Activated CD4-positive, alpha-beta T cell treated with anti-CD3 and anti-CD28 coated beads, Interleukin-2, amount 50 U/mL, for 48 hours (primary cell): Measurements from ENCODE around the gene B3GLCT.
"Not testable (repeated sequence)": the region's sequence is repeated elsewhere in the genome, so short reads cannot be mapped to it uniquely, and the experiment has no call there.

Experiments used
- DNase-seq, 2 experiments: peaks; one replicate each; pipeline ENCODE4 v3.0.0-alpha.2; 2020

Gene B3GLCT

DNA sequence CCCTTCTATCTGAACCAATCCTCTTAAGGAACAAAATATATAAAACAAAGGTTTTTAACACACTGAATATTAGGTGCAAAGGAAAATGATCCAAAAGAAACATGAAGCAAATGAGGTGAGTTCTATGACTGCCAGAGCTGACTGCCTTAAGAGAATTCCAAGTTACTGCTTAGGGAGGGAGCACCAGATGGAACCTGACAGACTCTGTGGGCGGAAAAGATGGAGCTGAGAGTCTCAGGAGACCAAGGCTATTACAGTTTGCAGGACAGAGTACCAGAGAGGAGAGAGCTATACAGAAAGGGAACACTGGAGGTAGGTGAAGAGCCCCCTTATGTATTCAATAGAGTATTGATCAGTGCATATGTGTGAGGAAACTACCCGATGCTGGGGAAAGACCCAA lies 87.2 kb downstream of the B3GLCT start:
- DNase-seq, result no peak

DNA sequence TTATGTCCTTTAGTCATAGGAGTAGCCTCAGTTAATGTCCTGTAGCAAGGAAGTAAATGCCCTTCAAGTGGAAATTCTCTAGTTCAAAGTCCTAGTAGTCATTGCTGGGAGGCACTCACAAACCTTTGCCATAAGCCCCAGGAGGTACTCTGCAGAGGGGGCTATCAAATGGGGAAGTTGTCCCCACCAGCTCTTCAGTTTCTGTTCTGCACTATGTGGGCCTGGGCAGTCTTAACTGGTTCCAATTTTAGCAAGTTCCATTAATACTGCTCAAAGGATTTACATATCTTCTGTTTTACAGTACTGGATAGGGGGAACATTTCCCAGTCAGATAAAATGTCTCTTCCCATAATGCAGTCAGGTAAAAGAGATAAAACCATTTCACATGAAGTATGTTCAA lies 101.3 kb downstream of the B3GLCT start:
- DNase-seq, result no peak

DNA sequence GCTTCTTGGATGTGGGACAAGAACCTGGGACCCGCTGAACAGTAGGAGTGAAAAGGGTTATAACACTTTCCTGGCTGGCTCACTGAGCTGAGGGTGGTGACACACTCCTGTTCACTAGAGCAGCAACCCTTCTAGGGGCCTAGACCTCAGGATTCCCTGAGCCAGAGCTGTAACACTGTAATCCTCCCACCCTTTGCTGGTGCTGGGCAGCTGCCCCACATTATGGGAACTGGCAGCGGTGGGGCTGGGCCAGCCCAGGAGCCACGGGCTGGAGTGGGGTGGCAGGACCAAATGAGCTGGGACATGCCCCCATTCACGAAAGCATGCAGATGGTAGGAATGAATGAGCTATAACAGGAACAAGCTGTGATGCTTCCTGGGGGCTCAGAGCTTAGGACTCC lies 110.6 kb downstream of the B3GLCT start:
- DNase-seq, result no peak

DNA sequence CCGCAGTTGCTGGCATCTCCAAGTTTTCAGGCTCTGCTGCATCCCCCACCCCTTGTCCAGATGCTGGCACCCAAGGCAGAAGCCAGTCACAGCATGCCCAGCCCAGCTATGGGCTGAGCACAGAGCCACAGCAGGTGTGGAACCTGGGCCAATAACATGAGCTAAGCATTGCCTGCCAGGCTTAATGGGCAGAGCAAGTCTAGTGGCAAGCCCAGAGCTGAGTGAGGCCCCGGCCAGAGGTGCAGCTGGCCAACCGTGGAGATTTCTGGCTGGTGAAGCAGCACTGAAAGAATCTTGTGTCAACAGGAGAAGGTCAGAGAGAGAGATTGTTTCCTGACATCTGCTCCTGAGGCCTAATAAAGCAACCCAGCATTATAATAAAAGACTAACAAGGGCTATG lies 111.0 kb downstream of the B3GLCT start:
- no peak for DNase-seq

DNA sequence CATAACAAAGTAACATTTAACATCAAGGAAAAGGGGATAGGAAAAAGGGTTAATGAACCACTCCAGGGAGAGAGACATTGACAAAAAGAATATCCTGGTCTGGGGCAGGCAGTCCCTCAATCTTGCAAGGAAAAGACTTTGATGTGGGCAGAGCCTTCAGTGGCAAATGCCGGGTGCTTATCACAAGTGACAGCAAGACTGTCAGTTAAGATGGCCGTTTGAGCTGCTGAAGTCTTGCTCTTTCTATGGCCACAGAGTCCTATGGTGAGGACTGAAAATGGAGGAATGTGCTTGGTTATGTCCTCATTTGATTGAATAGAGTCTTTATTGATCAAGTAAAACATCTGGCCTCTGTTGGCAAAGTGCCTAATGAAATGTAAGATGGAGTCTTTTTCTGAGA lies 112.1 kb downstream of the B3GLCT start:
- no peak for DNase-seq

DNA sequence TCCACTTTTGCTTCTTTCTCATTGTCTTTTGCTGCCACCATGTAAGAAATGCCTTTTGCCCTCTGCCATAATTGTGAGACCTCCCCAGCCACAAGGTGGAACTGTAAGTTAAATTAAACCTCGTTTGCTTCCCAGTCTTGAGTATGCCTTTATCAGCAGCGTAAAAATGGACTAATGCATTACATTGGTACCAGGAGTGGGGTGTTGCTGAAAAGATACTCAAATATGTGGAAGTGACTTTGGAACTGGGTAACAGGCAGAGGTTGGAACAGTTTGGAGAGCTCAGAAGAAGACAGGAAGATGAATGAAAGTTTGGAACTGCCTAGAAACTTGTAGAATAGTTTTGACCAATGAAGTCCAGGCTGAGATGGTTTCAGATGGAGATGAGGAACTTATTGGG lies 115.2 kb downstream of the B3GLCT start:
- no peak for DNase-seq

DNA sequence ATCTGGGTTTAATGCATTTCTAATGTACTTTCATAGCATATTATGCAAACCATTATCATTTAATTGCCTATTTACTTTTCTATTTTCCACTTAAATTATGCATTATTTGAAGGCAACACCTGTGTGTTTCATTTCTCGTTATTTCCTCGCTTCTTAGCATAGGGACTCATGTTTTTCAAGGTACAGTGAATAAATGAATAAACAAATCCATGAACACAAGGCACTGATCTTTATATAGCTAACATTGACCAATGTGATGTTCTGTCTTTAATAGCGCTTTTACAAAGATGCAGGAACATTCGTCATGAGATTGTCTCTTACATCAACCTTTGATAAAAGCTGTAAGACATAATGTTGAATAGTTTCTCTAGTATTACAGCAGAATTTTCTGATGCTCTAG lies 121.2 kb downstream of the B3GLCT start:
- no peak for DNase-seq

DNA sequence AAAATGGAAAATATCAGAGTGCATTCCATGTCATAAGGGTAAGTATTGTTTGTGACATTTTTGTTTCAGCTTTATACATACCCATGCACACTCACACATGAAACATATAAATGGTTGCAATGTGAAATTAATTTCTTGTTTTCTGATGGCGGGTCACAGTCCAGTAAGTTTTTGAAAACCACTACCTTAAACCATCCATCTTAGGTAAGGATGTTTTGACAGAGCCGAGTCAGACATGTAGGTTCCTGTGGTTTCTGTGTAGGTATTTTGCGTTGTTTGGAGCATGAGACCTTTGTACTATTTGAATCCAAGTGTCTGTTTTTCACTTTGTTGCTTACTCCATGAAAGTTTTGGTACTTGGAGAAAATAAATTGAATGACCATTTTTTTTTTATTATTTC lies 121.7 kb downstream of the B3GLCT start:
- DNase-seq, result no peak

DNA sequence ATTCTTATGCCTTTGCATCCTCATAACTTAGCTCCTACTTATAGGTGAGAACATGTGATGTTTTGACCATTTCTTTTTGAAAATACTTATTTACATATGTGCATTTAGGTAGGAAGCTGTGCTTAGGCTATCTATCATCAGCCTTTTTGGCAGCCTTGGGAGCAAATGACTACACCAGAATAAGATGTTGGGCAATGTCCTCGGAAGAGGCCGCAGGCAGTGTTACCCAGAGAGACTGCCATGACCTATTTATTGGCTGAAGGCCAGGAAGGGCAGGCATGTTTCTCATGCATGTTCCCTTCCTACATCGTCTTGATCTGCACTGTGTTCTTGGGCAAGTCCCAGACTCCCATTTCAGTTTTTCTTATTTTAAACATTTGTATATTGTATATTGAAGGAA lies 122.3 kb downstream of the B3GLCT start:
- DNase-seq, result no peak

DNA sequence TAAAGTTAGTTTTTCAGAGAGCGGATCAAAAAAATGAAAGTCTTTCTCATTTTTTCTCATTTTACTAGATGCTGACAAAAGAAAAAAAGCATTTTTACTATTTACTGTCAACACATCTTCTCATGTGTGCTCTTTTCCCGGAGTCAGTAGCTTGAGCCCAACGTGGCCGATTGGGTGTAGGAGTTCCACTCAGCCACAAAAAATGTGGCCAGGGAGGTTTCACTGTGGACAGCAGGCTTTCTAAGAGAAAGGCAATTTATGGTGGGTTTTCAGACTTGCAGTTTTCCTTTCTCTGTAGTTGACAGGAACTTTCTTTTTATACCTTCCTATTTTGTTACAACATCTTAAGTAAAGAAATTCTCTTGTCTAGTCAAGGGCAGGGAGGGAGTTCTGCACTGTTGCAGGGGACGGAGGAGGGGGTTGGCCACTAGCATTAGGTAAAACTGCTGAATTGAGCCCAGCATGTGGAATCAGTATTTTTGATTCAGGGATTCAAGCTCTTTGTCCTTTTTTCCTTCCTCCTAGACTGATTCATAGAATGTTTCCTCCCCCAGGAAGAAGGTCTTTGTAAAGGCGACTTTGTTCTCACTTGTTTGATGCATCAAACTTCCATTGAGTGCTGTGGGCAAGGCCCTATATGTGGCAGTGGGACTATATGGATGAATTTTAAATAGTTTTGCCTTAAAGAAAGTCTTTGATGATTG lies 123.1 kb downstream of the B3GLCT start:
- DNase-seq, result no peak

DNA sequence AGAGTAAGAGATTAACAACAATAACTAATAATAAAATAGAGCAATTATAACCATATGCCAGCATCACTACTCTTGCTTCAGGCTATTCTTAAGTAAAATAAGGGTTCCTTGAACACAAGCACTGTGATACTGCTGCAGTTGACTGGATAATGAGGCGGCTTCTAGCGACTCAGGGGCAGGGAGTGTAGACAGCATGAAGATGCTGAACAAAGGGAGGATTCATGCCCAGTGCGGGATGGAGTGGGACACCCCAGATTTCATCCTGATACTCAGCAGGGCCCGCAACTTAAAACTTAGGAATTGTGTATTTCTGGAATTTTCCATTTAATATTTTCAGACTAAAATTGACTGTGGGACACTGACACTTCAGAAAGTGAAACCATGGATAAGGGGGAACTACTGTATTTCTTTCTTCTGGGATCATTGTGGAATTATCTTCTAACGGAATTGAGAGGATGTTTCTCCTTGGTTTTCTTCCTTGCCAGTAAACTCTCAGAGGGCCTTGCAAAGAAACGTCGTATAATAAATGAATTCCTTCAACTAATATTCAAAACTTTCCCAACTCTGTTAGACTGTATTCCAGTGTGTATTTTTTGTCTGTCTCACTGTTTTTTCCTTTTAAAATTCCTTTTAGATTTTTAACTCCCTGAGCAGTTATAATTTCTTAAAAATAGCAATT lies 127.5 kb downstream of the B3GLCT start:
- DNase-seq, result no peak

DNA sequence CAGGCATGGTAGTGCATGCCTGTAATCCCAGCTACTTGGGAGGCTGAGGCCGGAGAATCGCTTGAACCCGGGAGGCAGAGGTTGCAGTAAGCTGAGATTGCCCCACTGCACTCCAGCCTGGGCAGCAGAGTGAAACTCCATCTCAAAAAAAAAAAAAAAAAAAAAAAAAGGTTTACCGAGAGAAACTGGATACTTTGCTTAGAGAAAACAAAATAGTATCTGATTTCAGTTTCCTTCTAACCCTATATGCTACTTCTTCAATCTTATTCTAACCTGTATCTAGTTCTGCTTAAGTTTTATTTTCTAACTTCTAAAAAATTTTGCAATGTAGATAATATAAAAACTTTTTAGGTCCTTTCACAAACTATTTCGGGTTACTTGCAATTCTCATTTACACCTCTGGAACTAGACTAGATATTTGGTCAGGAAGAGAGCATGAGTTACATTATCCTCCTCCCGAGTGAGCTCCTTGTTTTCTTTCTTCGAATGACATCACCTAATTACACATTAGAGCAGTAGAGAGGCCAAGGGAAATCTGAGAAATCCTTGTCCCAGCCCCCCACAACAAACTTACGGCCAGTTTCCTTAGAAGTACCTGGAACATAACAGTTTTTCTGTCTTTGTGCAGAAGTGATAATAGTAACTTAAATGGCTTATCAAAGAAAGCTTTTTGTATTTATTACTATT lies 128.9 kb downstream of the B3GLCT start:
- no peak for DNase-seq

DNA sequence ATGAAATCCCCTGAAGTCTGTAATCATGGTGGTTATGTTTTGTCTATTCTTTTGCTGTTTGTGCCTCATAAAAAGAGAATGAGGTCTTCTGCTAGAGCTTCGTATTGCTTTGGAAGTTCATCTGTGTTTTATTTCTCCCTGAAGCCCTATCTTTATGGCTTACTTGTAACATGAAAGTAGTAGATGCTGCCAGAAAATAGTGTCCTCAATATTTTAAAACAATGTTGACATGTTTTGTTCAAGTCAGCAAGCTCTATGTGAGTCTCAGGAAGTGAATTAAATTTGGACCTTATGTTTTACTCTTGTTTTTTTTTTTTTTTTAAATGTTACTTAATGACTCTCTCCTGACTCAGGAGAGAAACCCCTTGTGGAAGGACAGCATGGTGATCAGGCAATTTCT lies 130.5 kb downstream of the B3GLCT start:
- DNase-seq, result no peak

DNA sequence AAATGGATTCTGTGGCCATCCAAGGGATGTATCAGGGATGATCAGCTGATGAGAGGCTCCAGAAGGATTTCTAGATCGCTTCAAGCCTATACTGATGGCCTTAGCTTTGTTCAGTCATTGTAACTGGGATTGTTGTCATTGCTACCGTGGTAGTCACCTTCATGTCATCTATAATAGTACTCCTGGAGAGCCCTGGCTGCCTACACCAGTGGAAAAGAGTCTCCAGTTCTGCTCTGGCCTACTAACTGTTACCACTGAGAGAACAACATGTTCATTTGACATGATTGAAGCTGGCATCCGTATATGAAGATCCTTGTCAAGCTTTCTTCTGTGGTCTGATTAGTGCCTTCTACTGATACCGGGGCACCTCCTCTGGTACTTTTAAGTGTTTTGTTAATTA lies 131.3 kb downstream of the B3GLCT start:
- no peak for DNase-seq

DNA sequence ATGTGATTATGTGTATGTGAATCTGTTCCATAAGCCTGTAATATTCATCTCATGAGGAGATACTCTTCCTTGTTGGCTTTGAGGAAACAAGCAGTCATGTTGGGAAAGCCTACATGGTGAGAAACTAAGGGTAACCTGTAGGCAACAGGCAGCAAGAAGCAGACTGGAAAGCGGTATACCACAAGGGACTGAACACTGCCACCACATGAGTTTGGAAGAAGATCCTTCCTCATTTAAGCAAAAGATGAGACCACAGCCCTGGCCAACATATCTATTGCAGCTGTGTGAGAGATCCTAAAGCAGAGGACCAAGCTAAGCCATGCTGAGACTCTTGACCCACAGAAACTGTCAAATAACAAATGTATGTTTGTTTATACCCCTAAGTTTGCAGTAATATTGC lies 134.8 kb downstream of the B3GLCT start:
- no peak for DNase-seq

DNA sequence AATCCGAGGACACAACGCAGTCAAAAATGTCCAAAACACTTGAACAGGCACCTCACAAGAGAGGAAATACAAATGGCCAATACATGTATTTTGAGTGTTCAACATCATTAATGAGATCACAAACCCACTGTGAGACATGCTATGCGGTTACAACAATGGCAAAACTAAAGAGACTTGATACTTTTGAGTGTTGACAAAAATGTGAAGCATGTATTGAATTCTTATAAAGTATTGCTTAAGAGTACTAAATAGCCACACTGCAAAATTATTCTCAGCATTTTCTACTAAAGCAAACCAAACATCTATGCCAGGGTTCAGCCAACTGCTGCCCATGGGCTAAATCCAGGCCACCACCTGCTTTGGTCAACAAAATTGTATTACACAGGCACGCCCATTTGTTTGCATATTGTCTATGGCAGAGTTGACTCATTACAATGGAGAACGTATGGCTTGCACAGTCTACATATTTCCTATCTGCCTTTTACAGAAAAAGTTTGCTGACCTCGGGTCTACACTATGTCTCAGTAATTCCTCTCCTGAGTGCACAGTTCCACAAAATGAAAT lies 135.3 kb downstream of the B3GLCT start:
- no peak for DNase-seq

DNA sequence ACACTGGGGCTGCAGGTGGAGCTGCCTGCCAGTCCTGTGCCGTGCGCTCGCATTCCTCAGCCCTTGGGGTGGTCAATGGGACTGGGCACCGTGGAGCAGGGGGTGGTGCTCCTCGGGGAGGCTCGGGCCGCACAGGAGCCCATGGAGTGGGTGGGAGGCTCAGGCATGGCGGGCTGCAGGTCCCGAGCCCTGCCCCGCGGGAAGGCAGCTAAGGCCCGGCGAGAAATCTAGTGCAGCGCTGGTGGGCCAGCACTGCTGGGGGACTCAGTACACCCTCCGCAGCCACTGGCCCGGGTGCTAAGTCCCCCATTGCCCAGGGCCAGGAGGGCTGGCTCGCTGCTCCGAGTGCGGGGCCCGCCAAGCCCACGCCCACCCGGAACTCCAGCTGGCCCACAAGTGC lies 139.8 kb downstream of the B3GLCT start:
- not testable (repeated sequence) for DNase-seq

DNA sequence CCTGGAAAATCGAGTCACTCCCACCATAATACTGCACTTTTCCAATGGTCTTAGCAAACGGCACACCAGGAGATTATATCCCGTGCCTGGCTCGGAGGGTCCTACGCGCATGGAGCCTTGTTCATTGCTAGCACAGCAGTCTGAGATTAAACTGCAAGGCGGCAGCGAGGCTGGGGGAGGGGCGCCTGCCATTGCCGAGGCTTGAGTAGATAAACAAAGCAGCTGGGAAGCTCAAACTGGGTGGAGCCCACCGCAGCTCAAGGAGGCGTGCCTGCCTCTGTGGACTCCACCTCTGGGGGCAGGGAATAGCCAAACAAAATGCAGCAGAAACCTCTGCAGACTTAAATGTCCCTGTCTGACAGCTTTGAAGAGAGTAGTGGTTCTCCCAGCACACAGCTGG lies 141.1 kb downstream of the B3GLCT start:
- DNase-seq, result not testable (repeated sequence)

DNA sequence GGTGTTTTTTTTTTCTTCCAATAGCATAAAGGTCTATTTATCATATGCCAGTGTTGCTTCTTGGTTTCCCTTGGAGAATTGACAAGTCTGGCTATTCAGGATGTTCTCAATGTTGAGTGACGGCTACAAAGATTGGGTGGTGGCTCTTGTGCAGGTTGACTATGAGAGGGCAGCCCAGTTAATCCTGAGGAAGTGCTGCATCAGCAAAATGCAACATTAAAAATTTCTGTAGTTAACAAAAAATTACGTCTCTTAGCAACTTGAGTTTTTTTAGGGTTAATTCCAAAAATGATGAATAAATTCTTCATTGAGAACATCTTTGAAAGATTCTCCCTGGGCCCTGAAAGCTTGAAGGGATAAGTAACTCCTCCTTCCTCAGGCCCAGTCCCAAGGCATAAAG lies 147.1 kb downstream of the B3GLCT start:
- no peak for DNase-seq

DNA sequence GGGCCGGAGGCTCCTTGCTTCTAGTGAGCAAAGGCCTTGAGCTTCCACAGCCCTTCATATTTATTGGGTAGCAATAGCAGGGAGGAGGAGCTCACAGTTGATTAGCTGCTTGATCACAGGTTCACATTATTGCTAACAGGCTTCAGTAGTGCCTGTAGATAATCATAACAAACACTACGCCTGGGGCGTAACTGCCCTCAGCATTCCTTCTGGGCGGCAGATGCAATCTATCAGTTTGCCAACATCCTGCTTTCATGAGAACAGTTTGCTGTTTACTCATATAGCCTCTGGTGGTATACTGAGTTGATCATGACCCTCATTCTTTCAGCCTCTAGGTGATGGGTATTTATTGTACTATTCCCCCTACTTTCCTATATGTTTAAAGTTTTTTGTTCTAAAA lies 149.4 kb downstream of the B3GLCT start:
- DNase-seq, result no peak

DNA sequence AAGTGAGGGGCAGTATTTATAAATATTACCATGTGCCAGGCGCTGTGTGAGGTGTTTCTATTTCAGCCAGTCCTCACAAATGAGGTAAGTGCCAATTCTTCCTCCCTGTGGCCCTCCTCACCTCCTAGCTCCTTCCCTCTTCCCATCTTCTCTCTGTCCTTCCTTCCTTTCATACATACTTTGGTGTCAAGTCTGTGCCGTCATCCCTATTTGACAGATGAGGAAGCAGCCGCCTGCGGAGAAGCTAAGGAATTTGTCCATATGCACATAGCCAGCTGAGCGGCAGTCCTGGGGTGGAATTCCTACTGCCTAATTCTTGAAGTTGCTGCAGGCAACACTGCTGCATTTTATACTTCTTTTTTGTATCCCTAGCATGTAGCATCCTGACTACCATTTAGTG lies 150.8 kb downstream of the B3GLCT start:
- no peak for DNase-seq

DNA sequence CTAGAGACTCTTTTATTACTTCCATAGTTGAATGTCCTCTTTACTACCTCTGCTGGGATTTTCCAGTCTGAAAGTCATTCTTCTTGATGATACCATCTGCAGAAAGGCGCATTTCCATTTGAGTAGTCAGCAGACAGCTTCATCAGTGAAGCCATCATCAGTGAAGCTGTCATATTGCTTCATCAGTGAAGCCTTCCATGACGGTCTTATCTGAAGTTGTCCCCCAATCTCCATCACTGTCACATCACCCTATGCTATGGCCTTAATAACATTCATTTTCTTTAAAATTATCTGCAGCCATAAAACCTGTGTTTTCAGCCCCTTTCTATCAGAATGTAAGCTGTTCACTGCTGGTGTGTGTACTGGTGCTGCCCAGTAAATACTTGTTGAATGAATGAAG lies 151.6 kb downstream of the B3GLCT start:
- no peak for DNase-seq

DNA sequence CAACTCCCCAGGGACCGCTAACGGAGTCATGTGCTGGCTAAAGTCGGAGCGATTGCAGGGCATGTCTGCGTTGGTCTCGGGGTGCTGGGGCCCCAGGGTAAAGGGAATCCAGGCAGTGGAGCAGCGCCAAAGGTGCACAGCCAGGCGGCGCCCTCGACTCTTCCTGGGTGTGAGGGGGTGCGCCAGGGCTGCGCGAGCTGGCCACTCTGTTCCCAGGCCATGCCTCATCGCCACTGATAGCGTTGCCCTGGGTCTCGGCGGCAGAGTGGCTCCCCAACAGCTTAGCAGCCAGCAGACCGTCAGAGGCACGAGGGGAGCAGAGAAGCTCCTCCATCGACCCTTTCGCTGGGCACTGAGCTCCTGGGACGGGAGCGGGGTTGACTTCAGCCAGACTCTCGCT lies 152.7 kb downstream of the B3GLCT start:
- DNase-seq, result no peak

DNA sequence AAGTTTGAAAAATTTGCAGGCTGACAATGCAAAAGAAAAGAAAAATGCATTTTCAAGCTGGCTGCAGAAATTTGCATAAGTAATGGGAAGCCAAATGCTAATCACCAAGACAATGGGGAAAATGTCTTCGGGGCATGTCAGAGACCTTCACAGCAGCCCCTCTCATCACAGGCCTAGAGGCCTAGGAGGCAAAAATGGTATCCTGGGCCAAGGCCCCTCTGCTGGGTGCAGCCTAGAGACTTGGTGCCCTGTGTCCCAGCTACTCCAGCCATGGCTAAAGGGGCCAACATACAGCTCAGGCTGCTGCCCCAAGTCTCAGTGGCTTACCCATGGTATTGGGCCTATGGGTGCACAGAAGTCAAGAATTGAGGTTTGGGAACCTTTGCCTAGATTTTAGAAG lies 155.2 kb downstream of the B3GLCT start:
- no peak for DNase-seq
